HCT116 (cell line): ENCODE measurements around the gene SORCS2. TPM values are rescaled to one million over a fixed set of nuclear protein-coding genes. Genes with fewer than 3 reads are reported as not detected.

ENCODE experiments used
- ATAC-seq: fragments of 200-7000 bp; cut with Tn5 transposase; 2 replicates; pipeline ENCODE4 v1.9.1; 2020; ENCODE audit warnings: mild to moderate bottlenecking, moderate library complexity
- BruUV-seq: library from RNA; stranded (reverse); fragments of 400-500 nt; replicated peaks from 2 replicates; lab custom pipeline; 2021; lab: Mats Ljungman, UMichigan
- CTCF ChIA-PET: fragments of 300-600 bp; sonication (Branson Sonifier 250); formaldehyde crosslinking; loops from one replicate; lab custom pipeline; 2021; ENCODE audit warnings: antibody characterized with exemption; lab: Charles Lee
- POLR2A ChIA-PET: fragments of 300-600, 350-600 bp; sonication (Branson Sonifier 250); formaldehyde crosslinking; loops from one replicate; lab custom pipeline; 2021; ENCODE audit warnings: antibody characterized with exemption; lab: Charles Lee
- RAD21 ChIA-PET, 2 experiments: fragments of 300-600 bp; sonication (Branson Sonifier 250); formaldehyde crosslinking; loops; one replicate each; lab custom pipeline; 2023; ENCODE audit warnings: low total read pairs in 2 of 2; ENCODE audit not compliant: uncharacterized antibody in 2 of 2, unreplicated experiment in 2 of 2, low non-redundant PET in 1 of 2; lab: Charles Lee
- DNase-seq: peaks from one replicate; pipeline ENCODE4 v3.0.0-alpha.2; 2010; ENCODE audit warnings: low read depth, low spot score
- H2AFZ ChIP-seq: fragments of 200-600 bp; shearing (Covaris generic), sonication (generic); 2 replicates; pipeline ENCODE4 v1.6.1; 2017; ENCODE audit warnings: low read depth, mixed run types, mixed read lengths, antibody characterized with exemption, low read length; ENCODE audit not compliant: poor library complexity, severe bottlenecking
- H3K27ac ChIP-seq: 2 replicates; pipeline ENCODE4 v1.5.1; 2012; ENCODE audit warnings: low read depth, low read length
- H3K27me3 ChIP-seq: fragments of 200-600 bp; sonication (generic); 2 replicates; pipeline ENCODE4 v1.6.1; 2016; ENCODE audit warnings: mixed run types, low read length, mixed read lengths; ENCODE audit not compliant: insufficient read depth
- H3K36me3 ChIP-seq, 2 experiments: fragments of 200-500 bp in 1 of 2; fragments of 200-600 bp in 1 of 2; sonication (Bioruptor generic) in 1 of 2; sonication (generic) in 1 of 2; 2 replicates each; pipeline versions ENCODE4 v1.5.1 to v1.6.1; 2014 to 2016; ENCODE audit warnings: low read length in 2 of 2, inconsistent platforms in 1 of 2, mixed read lengths in 1 of 2, mixed run types in 1 of 2; ENCODE audit not compliant: insufficient read depth in 2 of 2, control insufficient read depth in 1 of 2
- H3K4me1 ChIP-seq, 2 experiments: fragments of 200-600 bp in 1 of 2; sonication (generic) in 1 of 2; 2 replicates each; pipeline versions ENCODE4 v1.5.1 to v1.6.1; 2012 to 2017; ENCODE audit warnings: low read length in 2 of 2, inconsistent platforms in 1 of 2, mild to moderate bottlenecking in 1 of 2, mixed read lengths in 1 of 2, mixed run types in 1 of 2, moderate library complexity in 1 of 2; ENCODE audit not compliant: insufficient read depth in 2 of 2, control insufficient read depth in 1 of 2
- H3K4me2 ChIP-seq: fragments of 200-600 bp; sonication (generic); 2 replicates; pipeline ENCODE4 v1.6.1; 2017; ENCODE audit warnings: mixed run types, low read length, mixed read lengths
- H3K4me3 ChIP-seq, 2 experiments: fragments of 200-600 bp in 1 of 2; sonication (generic) in 1 of 2; replicated peaks in 1 of 2; 2 replicates each; pipeline ENCODE4 v1.5.1; 2011 to 2016; ENCODE audit warnings: low read length in 2 of 2, control low read depth in 1 of 2, low read depth in 1 of 2, mild to moderate bottlenecking in 1 of 2, mixed read lengths in 1 of 2, mixed run types in 1 of 2
- H3K79me2 ChIP-seq: fragments of 200-600 bp; sonication (generic); 2 replicates; pipeline ENCODE4 v1.6.1; 2017; ENCODE audit warnings: mild to moderate bottlenecking, mixed run types, low read length, moderate library complexity, mixed read lengths; ENCODE audit not compliant: insufficient read depth
- H3K9ac ChIP-seq: fragments of 200-600 bp; sonication (generic); 2 replicates; pipeline ENCODE4 v1.6.1; 2016; ENCODE audit warnings: low read length, mixed read lengths
- H3K9me2 ChIP-seq: fragments of 200-600 bp; sonication (generic), shearing (Covaris generic); 2 replicates; pipeline ENCODE4 v1.6.1; 2017; ENCODE audit warnings: mixed run types, mild to moderate bottlenecking, moderate library complexity; ENCODE audit not compliant: insufficient read depth
- H3K9me3 ChIP-seq, 2 experiments: fragments of 200-500 bp in 1 of 2; fragments of 200-600 bp in 1 of 2; sonication (Bioruptor generic) in 1 of 2; sonication (generic) in 1 of 2; 2 replicates each; pipeline ENCODE4 v1.6.1; 2014 to 2017; ENCODE audit warnings: low read length in 2 of 2, mixed read lengths in 2 of 2, inconsistent platforms in 1 of 2, low read depth in 1 of 2, mild to moderate bottlenecking in 1 of 2, mixed run types in 1 of 2, moderate library complexity in 1 of 2; ENCODE audit not compliant: control insufficient read depth in 1 of 2, insufficient read depth in 1 of 2
- H4K20me1 ChIP-seq: fragments of 200-600 bp; sonication (generic), shearing (Covaris generic); 2 replicates; pipeline ENCODE4 v1.6.1; 2017; ENCODE audit warnings: mixed run types, mild to moderate bottlenecking, moderate library complexity; ENCODE audit not compliant: insufficient read depth
- ATF3 ChIP-seq: IDR thresholded peaks from 2 replicates; pipeline ENCODE4 v1.6.1; 2012
- EGR1 ChIP-seq: IDR thresholded peaks from 2 replicates; pipeline ENCODE4 v1.6.1; 2012; ENCODE audit warnings: low read depth
- FOSL1 ChIP-seq: IDR thresholded peaks from 2 replicates; pipeline ENCODE4 v1.6.1; 2012; ENCODE audit warnings: low read depth
- MAX ChIP-seq: IDR thresholded peaks from 2 replicates; pipeline ENCODE4 v1.6.1; 2012
- REST ChIP-seq: IDR thresholded peaks from 2 replicates; pipeline ENCODE4 v1.6.1; 2012; ENCODE audit warnings: low read depth
- intact Hi-C: fragments of 100-400 bp; cut with micrococcal nuclease; formaldehyde crosslinking; loops from 2 replicates; pipeline ENCODE4 v1.10.0; 2022
- total RNA-seq: library from RNA; stranded (reverse); gene quantifications from one replicate; pipeline ENCODE4 v1.2.1, GENCODE V29; 2021; ENCODE audit not compliant: unreplicated experiment

SORCS2 gene
- total RNA-seq, 1 experiment from 2014 or later: 0.37 TPM

- TF ChIP-seq MAX (no peak), EGR1 (no peak), FOSL1 (0 out of 2 replicates have a peak, but pooled peaks have one; percentile 22), ATF3 (no peak), REST (no peak)
Observed at GRCh38 chr4:7725951-7726350, 533.6 kb downstream of the SORCS2 start.

More at GRCh38 chr4:7725951-7726350, 533.6 kb downstream of the SORCS2 start:
- no peak overlapping the region for H2AFZ ChIP-seq
- H4K20me1 ChIP-seq: no peaks in the 10 kb centered on the region
- H3K9ac ChIP-seq: no peak overlapping the region
- no peaks in the 10 kb centered on the region for H3K36me3 ChIP-seq
- ChIA-PET POLR2A (no interaction called here), CTCF (no interaction called here), RAD21 (no interaction called here)
- peaks cover 0 to 3% of the 10 kb centered on the region in 2 experiments; a peak in 1 of 4 replicates for H3K4me1 ChIP-seq
- H3K9me2 ChIP-seq: no peaks in the 10 kb centered on the region
- no peaks in the 10 kb centered on the region; a peak in 1 of 4 replicates for H3K9me3 ChIP-seq
- BruUV-seq: no TSS peak
- H3K27ac ChIP-seq: no peak overlapping the region
- H3K4me3 ChIP-seq: no peak overlapping the region
- H3K4me2 ChIP-seq: no peak overlapping the region
- DNase-seq: no peak
- no peaks in the 10 kb centered on the region for H3K27me3 ChIP-seq
- no peak; the same call in 1 of the 2 replicates for ATAC-seq
- intact Hi-C loops: no loop called here
- H3K79me2 ChIP-seq: no peaks in the 10 kb centered on the region
